Measurements from ENCODE around the gene SYT2.

- TF ChIP-seq SPI1 (IDR thresholded peaks at IDR 0.05; ENCODE audit: borderline replicate concordance, low read depth) = no peak
- TF ChIP-seq, protein P1, sequence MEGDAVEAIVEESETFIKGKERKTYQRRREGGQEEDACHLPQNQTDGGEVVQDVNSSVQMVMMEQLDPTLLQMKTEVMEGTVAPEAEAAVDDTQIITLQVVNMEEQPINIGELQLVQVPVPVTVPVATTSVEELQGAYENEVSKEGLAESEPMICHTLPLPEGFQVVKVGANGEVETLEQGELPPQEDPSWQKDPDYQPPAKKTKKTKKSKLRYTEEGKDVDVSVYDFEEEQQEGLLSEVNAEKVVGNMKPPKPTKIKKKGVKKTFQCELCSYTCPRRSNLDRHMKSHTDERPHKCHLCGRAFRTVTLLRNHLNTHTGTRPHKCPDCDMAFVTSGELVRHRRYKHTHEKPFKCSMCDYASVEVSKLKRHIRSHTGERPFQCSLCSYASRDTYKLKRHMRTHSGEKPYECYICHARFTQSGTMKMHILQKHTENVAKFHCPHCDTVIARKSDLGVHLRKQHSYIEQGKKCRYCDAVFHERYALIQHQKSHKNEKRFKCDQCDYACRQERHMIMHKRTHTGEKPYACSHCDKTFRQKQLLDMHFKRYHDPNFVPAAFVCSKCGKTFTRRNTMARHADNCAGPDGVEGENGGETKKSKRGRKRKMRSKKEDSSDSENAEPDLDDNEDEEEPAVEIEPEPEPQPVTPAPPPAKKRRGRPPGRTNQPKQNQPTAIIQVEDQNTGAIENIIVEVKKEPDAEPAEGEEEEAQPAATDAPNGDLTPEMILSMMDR (IDR thresholded peaks at IDR 0.05; ENCODE audit: insufficient read depth, low read length) = no peak
Measured at GRCh38 chr1:202628646-202629215, 81.5 kb downstream of the SYT2 start.
